Psoas muscle (tissue), 8 donors: ENCODE measurements around the gene PARVA. TPM values are rescaled to one million over a fixed set of nuclear protein-coding genes. Genes with fewer than 3 reads are reported as not detected.

Source experiments
- ATAC-seq, 4 donors: fragments of 200-7000 bp; cut with Tn5 transposase; one replicate each; pipeline ENCODE4 v1.9.1; 2020; ENCODE audit warnings: moderate library complexity in 3 of 4, mild to moderate bottlenecking in 2 of 4
- DNase-seq, 2 donors: peaks; one replicate each; pipeline ENCODE4 v3.0.0-alpha.2; 2020
- H3K27ac ChIP-seq: fragments of 200-600 bp; one replicate; pipeline ENCODE4 v1.8.0; 2022
- H3K27me3 ChIP-seq, 3 donors: fragments of 200-600 bp in 1 of 3; one replicate each; pipeline versions ENCODE4 v1.6.1 to v1.8.0; 2013 to 2022; ENCODE audit warnings: low read length in 2 of 3, mild to moderate bottlenecking in 2 of 3, moderate library complexity in 1 of 3; ENCODE audit not compliant: insufficient read depth in 3 of 3
- H3K36me3 ChIP-seq, 2 donors: fragments of 200-600 bp in 1 of 2; one replicate each; pipeline versions ENCODE4 v1.6.1 to v1.8.0; 2013 to 2022; ENCODE audit warnings: low read depth in 1 of 2, mild to moderate bottlenecking in 1 of 2, moderate library complexity in 1 of 2; ENCODE audit not compliant: insufficient read depth in 1 of 2
- H3K4me1 ChIP-seq: fragments of 200-600 bp; one replicate; pipeline ENCODE4 v1.8.0; 2022
- H3K4me3 ChIP-seq: fragments of 200-600 bp; one replicate; pipeline ENCODE4 v1.8.0; 2022; ENCODE audit warnings: mild to moderate bottlenecking
- H3K9me3 ChIP-seq: fragments of 200-600 bp; one replicate; pipeline ENCODE4 v1.8.0; 2022
- WGBS, 3 donors: extraction: QIAGEN DNeasy Blood & Tissue Kit; methylation state at CpG; one replicate each; pipeline versions ENCODE4 v1.1.6 to v1.1.7; 2013; 5-methylcytosine and 5-hydroxymethylcytosine counted together
- intact Hi-C, 2 donors: fragments of 100-400 bp; cut with DNase I; formaldehyde crosslinking; loops; one replicate each; pipeline versions ENCODE4 v1.11.0 to v1.14.2; 2022
- polyA plus RNA-seq, 3 donors: library from polyadenylated mRNA; stranded (reverse); fragments of 200-250 nt; gene quantifications; one replicate each; pipeline ENCODE4 v1.2.3, GENCODE V29; 2013
- total RNA-seq, 4 donors: library from RNA; stranded (reverse); fragmentation: NEBNext Ultra II Directional in 2 of 4; extraction: Animal tissue kit (Norgen Biotek cat#: 25700) in 2 of 4; gene quantifications; one replicate each; pipeline versions ENCODE4 v1.2.1 to v1.2.4, GENCODE V29; 2021 to 2023
- TF ChIP-seq, protein P1 (sequence below): fragments of 200-600 bp; IDR thresholded peaks from one replicate; pipeline ENCODE4 v1.8.0; 2022; ENCODE audit warnings: antibody characterized with exemption
- donor health status: healthy with polysubstance abuse.
- donor health status: DM: no; HTN: no; CAD: no; lungs with moderate emphysema.
- donor health status: Bipolar disorder and iron deficiency.
- donor health status: healthy.
- donor health status: DM: yes; HTN: yes; CAD: no.
- donor health status: DM: no; HTN: no; CAD: no.
- donor health status: DM: no; HTN: no; CAD: no.
- donor health status: DM: yes; HTN: yes; CAD: no.

The PARVA gene
- total and polyA plus RNA-seq, 7 donors: 4.4 to 22.7 (median 8.5) TPM

DNA sequence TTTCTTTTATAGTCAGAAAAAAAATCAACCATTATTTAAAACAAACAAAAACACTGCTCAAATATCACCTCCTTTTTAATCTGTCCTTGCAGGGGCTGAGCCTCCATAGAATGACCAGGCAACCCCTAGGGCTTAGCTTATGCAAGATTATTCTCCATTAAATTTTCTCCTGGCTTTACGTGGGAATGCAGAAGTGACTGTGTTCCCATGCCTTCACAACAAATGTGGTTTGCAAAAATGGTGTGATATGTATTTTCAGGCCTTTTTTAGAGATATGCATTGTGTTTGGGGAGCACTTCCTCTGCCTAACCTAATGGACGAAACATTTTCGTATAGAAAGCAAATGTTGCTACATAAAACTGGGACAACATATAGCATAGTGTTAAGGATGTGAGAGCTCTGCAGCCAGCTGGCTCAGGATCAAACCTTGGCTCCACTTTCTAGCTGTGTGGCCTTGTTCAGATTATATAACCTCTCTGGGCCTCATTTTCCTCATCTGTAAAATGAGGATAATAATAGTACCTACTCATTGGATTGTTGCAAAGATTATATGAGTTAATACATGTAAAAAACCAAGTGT is 82.6 kb downstream of the PARVA start:
- intact Hi-C loops: no loop called here

DNA sequence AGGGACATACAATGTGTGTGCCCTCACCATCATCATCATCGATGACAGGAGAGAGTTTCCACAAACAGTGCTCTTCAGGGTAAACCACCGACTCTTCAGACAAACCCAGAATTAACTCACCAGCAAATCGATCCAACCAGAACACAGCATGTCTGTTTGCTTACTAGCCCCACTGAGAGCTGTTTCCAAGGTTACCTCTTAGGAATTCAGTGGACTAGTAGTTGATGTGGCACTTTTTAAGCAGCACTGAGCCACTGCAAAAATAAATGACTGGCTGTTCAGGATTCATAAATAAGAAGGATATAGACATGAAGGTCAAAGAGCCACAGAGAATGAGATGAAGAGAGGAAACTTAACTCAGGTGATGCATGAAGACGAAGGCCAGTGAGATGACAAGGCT is 83.1 kb downstream of the PARVA start:
- Histone ChIP-seq H3K36me3 (no peaks in the 10 kb centered on the region), H3K27ac (no peak overlapping the region), H3K4me1 (no peaks in the 10 kb centered on the region), H3K4me3 (no peak overlapping the region), H3K9me3 (peaks cover 6% of the 10 kb centered on the region), H3K27me3 (no peaks in the 10 kb centered on the region)
- ATAC-seq (no peak), DNase-seq (no peak)
- TF ChIP-seq, protein P1, sequence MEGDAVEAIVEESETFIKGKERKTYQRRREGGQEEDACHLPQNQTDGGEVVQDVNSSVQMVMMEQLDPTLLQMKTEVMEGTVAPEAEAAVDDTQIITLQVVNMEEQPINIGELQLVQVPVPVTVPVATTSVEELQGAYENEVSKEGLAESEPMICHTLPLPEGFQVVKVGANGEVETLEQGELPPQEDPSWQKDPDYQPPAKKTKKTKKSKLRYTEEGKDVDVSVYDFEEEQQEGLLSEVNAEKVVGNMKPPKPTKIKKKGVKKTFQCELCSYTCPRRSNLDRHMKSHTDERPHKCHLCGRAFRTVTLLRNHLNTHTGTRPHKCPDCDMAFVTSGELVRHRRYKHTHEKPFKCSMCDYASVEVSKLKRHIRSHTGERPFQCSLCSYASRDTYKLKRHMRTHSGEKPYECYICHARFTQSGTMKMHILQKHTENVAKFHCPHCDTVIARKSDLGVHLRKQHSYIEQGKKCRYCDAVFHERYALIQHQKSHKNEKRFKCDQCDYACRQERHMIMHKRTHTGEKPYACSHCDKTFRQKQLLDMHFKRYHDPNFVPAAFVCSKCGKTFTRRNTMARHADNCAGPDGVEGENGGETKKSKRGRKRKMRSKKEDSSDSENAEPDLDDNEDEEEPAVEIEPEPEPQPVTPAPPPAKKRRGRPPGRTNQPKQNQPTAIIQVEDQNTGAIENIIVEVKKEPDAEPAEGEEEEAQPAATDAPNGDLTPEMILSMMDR: no peak
- intact Hi-C loops: no loop called here
- 63 to 74% (median 64%) methylated on average over 4 of the region's 4 CpGs for WGBS, 3 donors

More for the DNA sequence above, 82.6 kb downstream of the PARVA start:
- H3K27me3 ChIP-seq: no peaks in the 10 kb centered on the region
- H3K36me3 ChIP-seq: no peaks in the 10 kb centered on the region
- no peaks in the 10 kb centered on the region for H3K4me1 ChIP-seq
- no peak for DNase-seq
- 83 to 92% (median 89%) methylated on average over 3 of the region's 3 CpGs for WGBS, 3 donors
- TF ChIP-seq, protein P1: no peak
- H3K9me3 ChIP-seq: peaks cover 6% of the 10 kb centered on the region
- ATAC-seq: no peak
- H3K27ac ChIP-seq: no peak overlapping the region
- no peak overlapping the region for H3K4me3 ChIP-seq

DNA sequence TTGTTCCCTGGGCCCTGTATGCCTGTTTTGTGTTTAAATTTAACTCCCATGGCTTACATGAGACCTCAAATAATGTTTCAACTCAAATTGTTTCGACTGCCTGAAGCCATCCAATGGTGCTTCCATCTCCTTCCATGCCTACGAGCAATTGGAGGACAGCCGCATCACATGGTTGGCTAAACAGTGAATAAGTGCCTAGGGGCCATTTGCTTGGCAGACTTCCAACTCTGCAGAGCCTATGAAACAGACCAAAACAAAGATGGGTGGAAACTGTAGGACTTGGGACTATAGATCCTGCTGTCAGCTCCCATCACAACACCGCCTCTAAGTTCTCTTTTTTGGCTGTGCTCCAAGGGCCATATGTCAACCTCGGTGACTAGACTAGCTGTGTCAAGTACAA is 84.1 kb downstream of the PARVA start:
- TF ChIP-seq, protein P1: no peak

DNA sequence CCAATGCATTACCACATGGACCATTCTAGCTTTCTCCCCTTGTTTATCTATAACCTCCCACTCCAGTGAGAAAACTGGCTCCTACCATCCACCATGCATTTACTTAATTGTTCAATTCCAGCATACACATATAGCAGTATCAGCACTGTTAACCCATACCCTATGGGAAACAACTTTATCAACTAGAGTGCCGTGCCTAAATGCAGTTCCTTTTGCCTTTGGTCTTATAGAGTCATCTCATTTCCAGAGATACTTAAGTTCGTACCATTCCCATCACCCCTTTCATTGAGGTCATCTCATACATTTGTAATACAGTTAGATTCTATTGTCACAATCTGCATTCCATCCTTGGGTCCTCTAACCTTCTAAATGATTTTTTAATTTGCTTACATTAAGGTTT is 86.9 kb downstream of the PARVA start:
- ATAC-seq (no peak), DNase-seq (no peak)
- Histone ChIP-seq H3K4me3 (no peak overlapping the region), H3K9me3 (peaks cover 6% of the 10 kb centered on the region), H3K27ac (no peak overlapping the region), H3K27me3 (no peaks in the 10 kb centered on the region), H3K36me3 (no peaks in the 10 kb centered on the region), H3K4me1 (no peaks in the 10 kb centered on the region)
- WGBS, 3 donors: 95 to 98% (median 97%) methylated on average over 2 of the region's 2 CpGs
- intact Hi-C loops: no loop called here
- TF ChIP-seq, protein P1: no peak

More for the DNA sequence above, 84.1 kb downstream of the PARVA start:
- H3K9me3 ChIP-seq: peaks cover 6% of the 10 kb centered on the region
- intact Hi-C loops: no loop called here
- no peak overlapping the region for H3K4me3 ChIP-seq
- no peak for DNase-seq
- H3K27me3 ChIP-seq: no peaks in the 10 kb centered on the region
- no peaks in the 10 kb centered on the region for H3K4me1 ChIP-seq
- no peak overlapping the region for H3K27ac ChIP-seq
- ATAC-seq: no peak
- H3K36me3 ChIP-seq: no peaks in the 10 kb centered on the region
- 78 to 84% (median 83%) methylated on average over 5 of the region's 5 CpGs for WGBS, 3 donors

DNA sequence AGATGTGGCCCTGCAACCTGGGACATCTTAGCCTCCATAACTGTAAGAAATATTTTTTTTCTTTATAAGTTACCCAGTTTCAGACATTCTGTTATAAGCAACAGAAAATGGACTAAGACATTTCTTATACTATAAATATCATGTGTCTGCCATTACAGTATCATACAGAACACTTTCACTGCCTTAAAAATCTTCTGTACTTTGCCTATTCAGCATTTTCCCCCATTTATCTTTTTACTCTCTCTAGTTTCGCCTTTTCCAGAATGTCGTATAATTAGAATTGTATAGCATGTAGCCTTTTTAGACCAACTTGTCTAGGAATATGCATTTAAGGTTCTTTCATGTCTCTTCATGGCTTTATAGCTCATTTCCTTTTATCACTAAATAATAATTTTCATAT is 88.0 kb downstream of the PARVA start:
- H3K27me3 ChIP-seq: no peaks in the 10 kb centered on the region
- H3K36me3 ChIP-seq: no peaks in the 10 kb centered on the region
- peaks cover 6% of the 10 kb centered on the region for H3K9me3 ChIP-seq
- TF ChIP-seq, protein P1: no peak
- ATAC-seq (no peak), DNase-seq (no peak)
- 98 to 99% (median 98%) methylated on average over 2 of the region's 2 CpGs for WGBS, 3 donors
- H3K4me3 ChIP-seq: no peak overlapping the region
- no peaks in the 10 kb centered on the region for H3K4me1 ChIP-seq
- H3K27ac ChIP-seq: no peak overlapping the region
- intact Hi-C loops: no loop called here
